Keratinocyte (primary cell): ENCODE results near the gene PTPN20.

ENCODE experiments used
- EZH2 ChIP-seq: IDR thresholded peaks from one replicate; pipeline ENCODE4 v1.6.1; 2012; ENCODE audit warnings: inconsistent platforms, mild to moderate bottlenecking, low read length, moderate library complexity
- TF ChIP-seq, protein P1 (sequence below), 3 experiments: IDR thresholded peaks in 1 of 3; conservative IDR thresholded peaks in 1 of 3; optimal IDR thresholded peaks in 1 of 3; 2 replicates in 2 of 3; 3 replicates in 1 of 3; pipeline versions ENCODE3 to v1.5.1; 2011; ENCODE audit warnings: low read length in 3 of 3, mild to moderate bottlenecking in 3 of 3, moderate library complexity in 2 of 3, control low read depth in 1 of 3, inconsistent platforms in 1 of 3; ENCODE audit not compliant: insufficient read depth in 2 of 3; ENCODE audit errors: extremely low read depth in 1 of 3

DNA sequence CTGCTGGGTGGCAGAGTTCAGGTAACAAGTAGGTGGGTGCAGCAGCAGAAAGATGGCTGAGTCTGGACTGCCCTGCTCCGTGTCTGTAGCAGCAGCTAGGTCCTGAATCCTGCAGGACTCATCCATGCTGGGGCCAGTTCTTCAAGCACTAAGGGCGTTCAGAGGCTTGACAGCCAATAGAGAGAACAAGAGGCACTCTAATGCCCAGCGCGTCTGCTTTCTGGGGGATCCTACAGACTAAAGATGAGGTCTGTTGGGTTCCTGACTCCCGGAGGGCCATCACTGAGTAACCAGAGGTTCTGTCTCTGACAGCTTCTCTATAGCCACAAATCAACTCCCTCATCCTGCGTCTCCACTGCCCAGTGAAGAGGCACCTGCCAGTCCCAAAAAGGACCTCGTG, 125.5 kb downstream of the PTPN20 start:
- TF ChIP-seq, protein P1, sequence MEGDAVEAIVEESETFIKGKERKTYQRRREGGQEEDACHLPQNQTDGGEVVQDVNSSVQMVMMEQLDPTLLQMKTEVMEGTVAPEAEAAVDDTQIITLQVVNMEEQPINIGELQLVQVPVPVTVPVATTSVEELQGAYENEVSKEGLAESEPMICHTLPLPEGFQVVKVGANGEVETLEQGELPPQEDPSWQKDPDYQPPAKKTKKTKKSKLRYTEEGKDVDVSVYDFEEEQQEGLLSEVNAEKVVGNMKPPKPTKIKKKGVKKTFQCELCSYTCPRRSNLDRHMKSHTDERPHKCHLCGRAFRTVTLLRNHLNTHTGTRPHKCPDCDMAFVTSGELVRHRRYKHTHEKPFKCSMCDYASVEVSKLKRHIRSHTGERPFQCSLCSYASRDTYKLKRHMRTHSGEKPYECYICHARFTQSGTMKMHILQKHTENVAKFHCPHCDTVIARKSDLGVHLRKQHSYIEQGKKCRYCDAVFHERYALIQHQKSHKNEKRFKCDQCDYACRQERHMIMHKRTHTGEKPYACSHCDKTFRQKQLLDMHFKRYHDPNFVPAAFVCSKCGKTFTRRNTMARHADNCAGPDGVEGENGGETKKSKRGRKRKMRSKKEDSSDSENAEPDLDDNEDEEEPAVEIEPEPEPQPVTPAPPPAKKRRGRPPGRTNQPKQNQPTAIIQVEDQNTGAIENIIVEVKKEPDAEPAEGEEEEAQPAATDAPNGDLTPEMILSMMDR (optimal IDR thresholded peaks at IDR 0.05 in 1 of 3, IDR thresholded peaks at IDR 0.05 in 1 of 3, conservative IDR thresholded peaks at IDR 0.05 in 1 of 3; ENCODE audit: extremely low read depth in 1 of 3, insufficient read depth in 2 of 3, low read length in 3 of 3) = no peak
- no peak for TF ChIP-seq EZH2
